ENCODE results near the gene ARHGAP19. TPM values are rescaled to one million over a fixed set of nuclear protein-coding genes. Genes with fewer than 3 reads are reported as not detected.

The ARHGAP19 gene
- polyA plus RNA-seq, 1 donor from 2014 or later, result 5.2 TPM

GRCh38 chr10:97179311-97179710 lies 113.1 kb downstream of the ARHGAP19 start:
- Histone ChIP-seq H3F3A (ENCODE audit: insufficient read depth, low read length, poor library complexity, severe bottlenecking) (no peaks in the 10 kb centered on the region), H3K9me2 (ENCODE audit: insufficient read depth, low read length) (no peaks in the 10 kb centered on the region), H2AFZ (ENCODE audit: low read depth, low read length) (no peak overlapping the region), H3K79me2 (replicated peaks; ENCODE audit: insufficient read depth, low read length) (no peaks in the 10 kb centered on the region), H3K27me3 (ENCODE audit: insufficient read depth, low read depth, low read length) (peaks cover 43% of the 10 kb centered on the region), H3K9me3 (ENCODE audit: low read length) (no peaks in the 10 kb centered on the region), H3K27ac (ENCODE audit: low read length) (no peak overlapping the region), H4K20me1 (ENCODE audit: insufficient read depth) (no peaks in the 10 kb centered on the region), H3K9ac (ENCODE audit: low read length) (no peak overlapping the region), H3K4me2 (ENCODE audit: low read length) (no peak overlapping the region), H3K4me3 (ENCODE audit: low read length) (peak overlapping the region; percentile 40), H3K36me3 (ENCODE audit: insufficient read depth, low read length) (no peaks in the 10 kb centered on the region)
- TF ChIP-seq, protein P1, sequence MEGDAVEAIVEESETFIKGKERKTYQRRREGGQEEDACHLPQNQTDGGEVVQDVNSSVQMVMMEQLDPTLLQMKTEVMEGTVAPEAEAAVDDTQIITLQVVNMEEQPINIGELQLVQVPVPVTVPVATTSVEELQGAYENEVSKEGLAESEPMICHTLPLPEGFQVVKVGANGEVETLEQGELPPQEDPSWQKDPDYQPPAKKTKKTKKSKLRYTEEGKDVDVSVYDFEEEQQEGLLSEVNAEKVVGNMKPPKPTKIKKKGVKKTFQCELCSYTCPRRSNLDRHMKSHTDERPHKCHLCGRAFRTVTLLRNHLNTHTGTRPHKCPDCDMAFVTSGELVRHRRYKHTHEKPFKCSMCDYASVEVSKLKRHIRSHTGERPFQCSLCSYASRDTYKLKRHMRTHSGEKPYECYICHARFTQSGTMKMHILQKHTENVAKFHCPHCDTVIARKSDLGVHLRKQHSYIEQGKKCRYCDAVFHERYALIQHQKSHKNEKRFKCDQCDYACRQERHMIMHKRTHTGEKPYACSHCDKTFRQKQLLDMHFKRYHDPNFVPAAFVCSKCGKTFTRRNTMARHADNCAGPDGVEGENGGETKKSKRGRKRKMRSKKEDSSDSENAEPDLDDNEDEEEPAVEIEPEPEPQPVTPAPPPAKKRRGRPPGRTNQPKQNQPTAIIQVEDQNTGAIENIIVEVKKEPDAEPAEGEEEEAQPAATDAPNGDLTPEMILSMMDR (IDR thresholded peaks at IDR 0.05; ENCODE audit: poor library complexity, severe bottlenecking), result no peak
- no peak for TF ChIP-seq SMC3 (conservative IDR thresholded peaks at IDR 0.05; ENCODE audit: poor library complexity)
- TF ChIP-seq EP300 (conservative IDR thresholded peaks at IDR 0.05; ENCODE audit: poor library complexity, severe bottlenecking), result no peak
- no peak for TF ChIP-seq POLR2AphosphoS5 (IDR thresholded peaks at IDR 0.05)
- TF ChIP-seq, protein P2, sequence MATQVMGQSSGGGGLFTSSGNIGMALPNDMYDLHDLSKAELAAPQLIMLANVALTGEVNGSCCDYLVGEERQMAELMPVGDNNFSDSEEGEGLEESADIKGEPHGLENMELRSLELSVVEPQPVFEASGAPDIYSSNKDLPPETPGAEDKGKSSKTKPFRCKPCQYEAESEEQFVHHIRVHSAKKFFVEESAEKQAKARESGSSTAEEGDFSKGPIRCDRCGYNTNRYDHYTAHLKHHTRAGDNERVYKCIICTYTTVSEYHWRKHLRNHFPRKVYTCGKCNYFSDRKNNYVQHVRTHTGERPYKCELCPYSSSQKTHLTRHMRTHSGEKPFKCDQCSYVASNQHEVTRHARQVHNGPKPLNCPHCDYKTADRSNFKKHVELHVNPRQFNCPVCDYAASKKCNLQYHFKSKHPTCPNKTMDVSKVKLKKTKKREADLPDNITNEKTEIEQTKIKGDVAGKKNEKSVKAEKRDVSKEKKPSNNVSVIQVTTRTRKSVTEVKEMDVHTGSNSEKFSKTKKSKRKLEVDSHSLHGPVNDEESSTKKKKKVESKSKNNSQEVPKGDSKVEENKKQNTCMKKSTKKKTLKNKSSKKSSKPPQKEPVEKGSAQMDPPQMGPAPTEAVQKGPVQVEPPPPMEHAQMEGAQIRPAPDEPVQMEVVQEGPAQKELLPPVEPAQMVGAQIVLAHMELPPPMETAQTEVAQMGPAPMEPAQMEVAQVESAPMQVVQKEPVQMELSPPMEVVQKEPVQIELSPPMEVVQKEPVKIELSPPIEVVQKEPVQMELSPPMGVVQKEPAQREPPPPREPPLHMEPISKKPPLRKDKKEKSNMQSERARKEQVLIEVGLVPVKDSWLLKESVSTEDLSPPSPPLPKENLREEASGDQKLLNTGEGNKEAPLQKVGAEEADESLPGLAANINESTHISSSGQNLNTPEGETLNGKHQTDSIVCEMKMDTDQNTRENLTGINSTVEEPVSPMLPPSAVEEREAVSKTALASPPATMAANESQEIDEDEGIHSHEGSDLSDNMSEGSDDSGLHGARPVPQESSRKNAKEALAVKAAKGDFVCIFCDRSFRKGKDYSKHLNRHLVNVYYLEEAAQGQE (IDR thresholded peaks at IDR 0.05; ENCODE audit: borderline replicate concordance), result no peak
- no peak for TF ChIP-seq TAF1 (IDR thresholded peaks at IDR 0.05; ENCODE audit: low read depth)
- no peak for TF ChIP-seq EZH2 (IDR thresholded peaks at IDR 0.05; ENCODE audit: borderline replicate concordance, insufficient read depth, low read length, poor library complexity, severe bottlenecking)
- TF ChIP-seq MXI1 (conservative IDR thresholded peaks at IDR 0.05; ENCODE audit: poor library complexity, severe bottlenecking), result no peak
- TF ChIP-seq RAD21 (conservative IDR thresholded peaks at IDR 0.05), result no peak

GRCh38 chr10:97178074-97178473 lies 114.4 kb downstream of the ARHGAP19 start:
- Histone ChIP-seq H3K4me3 (ENCODE audit: low read length) (no peak overlapping the region), H3K4me2 (ENCODE audit: low read length) (no peak overlapping the region), H3K9me2 (ENCODE audit: insufficient read depth, low read length) (no peaks in the 10 kb centered on the region), H3K79me2 (replicated peaks; ENCODE audit: insufficient read depth, low read length) (no peaks in the 10 kb centered on the region), H3K27ac (ENCODE audit: low read length) (no peak overlapping the region), H3K9ac (ENCODE audit: low read length) (no peak overlapping the region), H3K9me3 (ENCODE audit: low read length) (no peaks in the 10 kb centered on the region), H4K20me1 (ENCODE audit: insufficient read depth) (no peaks in the 10 kb centered on the region), H2AFZ (ENCODE audit: low read depth, low read length) (no peak overlapping the region), H3K36me3 (ENCODE audit: insufficient read depth, low read length) (no peaks in the 10 kb centered on the region), H3K27me3 (ENCODE audit: insufficient read depth, low read depth, low read length) (peaks cover 31% of the 10 kb centered on the region), H3F3A (ENCODE audit: insufficient read depth, low read length, poor library complexity, severe bottlenecking) (no peaks in the 10 kb centered on the region)
- no peak for TF ChIP-seq RAD21 (conservative IDR thresholded peaks at IDR 0.05)
- TF ChIP-seq, protein P1 (IDR thresholded peaks at IDR 0.05; ENCODE audit: poor library complexity, severe bottlenecking), result no peak
- TF ChIP-seq EZH2 (IDR thresholded peaks at IDR 0.05; ENCODE audit: borderline replicate concordance, insufficient read depth, low read length, poor library complexity, severe bottlenecking), result no peak
- no peak for TF ChIP-seq POLR2AphosphoS5 (IDR thresholded peaks at IDR 0.05)
- no peak for TF ChIP-seq MXI1 (conservative IDR thresholded peaks at IDR 0.05; ENCODE audit: poor library complexity, severe bottlenecking)
- TF ChIP-seq SMC3 (conservative IDR thresholded peaks at IDR 0.05; ENCODE audit: poor library complexity), result no peak
- TF ChIP-seq, protein P2 (IDR thresholded peaks at IDR 0.05; ENCODE audit: borderline replicate concordance), result no peak
- TF ChIP-seq EP300 (conservative IDR thresholded peaks at IDR 0.05; ENCODE audit: poor library complexity, severe bottlenecking), result no peak

Data from neural cell (in vitro differentiated cells).